ENCODE data around the gene HARS2.
"Not testable (repeated sequence)": the region's sequence is repeated elsewhere in the genome, so short reads cannot be mapped to it uniquely, and the experiment has no call there.

The HARS2 gene

GRCh38 chr5:140690941-140691924 lies at the start of gene HARS2, which contains the start of gene HARS1:
Gene HARS2, plus strand, starts transcription at chr5:140691455. Its CDS starts 194 bp downstream, at chr5:140691649.
Gene HARS1, minus strand, starts transcription at chr5:140691370. Its CDS starts 66 bp downstream, at chr5:140691304.
- DNase-seq (ENCODE audit: low read depth, low spot score) = peak; percentile 57

GRCh38 chr5:140641716-140642115 lies 49.5 kb upstream of the HARS2 start:
- no peak for DNase-seq (ENCODE audit: low read depth, low spot score)

GRCh38 chr5:140642718-140643117 lies 48.5 kb upstream of the HARS2 start:
- DNase-seq (ENCODE audit: low read depth, low spot score) = no peak

GRCh38 chr5:140647042-140647419 lies 44.2 kb upstream of the HARS2 start:
- DNase-seq (ENCODE audit: low read depth, low spot score) = no peak

GRCh38 chr5:140658870-140659269 lies 32.4 kb upstream of the HARS2 start:
- no peak for DNase-seq (ENCODE audit: low read depth, low spot score)

GRCh38 chr5:140660371-140660770 lies 30.9 kb upstream of the HARS2 start:
- DNase-seq (ENCODE audit: low read depth, low spot score) = not testable (repeated sequence)

GRCh38 chr5:140664030-140664358 lies 27.3 kb upstream of the HARS2 start:
- no peak for DNase-seq (ENCODE audit: low read depth, low spot score)

- DNase-seq (ENCODE audit: low read depth, low spot score) = peak; percentile 93
These were observed 26.7 kb upstream of the HARS2 start, which contains the start of gene WDR55 for GRCh38 chr5:140664359-140665119. Gene WDR55, plus strand, starts transcription at chr5:140664904. Its CDS starts 9 bp downstream, at chr5:140664913.

GRCh38 chr5:140671035-140671434 lies 20.2 kb upstream of the HARS2 start:
- not testable (repeated sequence) for DNase-seq (ENCODE audit: low read depth, low spot score)

- no peak for DNase-seq (ENCODE audit: low read depth, low spot score)
These were observed 19.7 kb upstream of the HARS2 start for GRCh38 chr5:140671472-140672125.

GRCh38 chr5:140672455-140673186 lies 18.6 kb upstream of the HARS2 start:
- no peak for DNase-seq (ENCODE audit: low read depth, low spot score)

GRCh38 chr5:140673187-140673976 lies 17.9 kb upstream of the HARS2 start, which contains the start of gene DND1:
Gene DND1, minus strand, starts transcription at chr5:140673576. Its CDS starts 34 bp downstream, at chr5:140673542.
- no peak for DNase-seq (ENCODE audit: low read depth, low spot score)

GRCh38 chr5:140674211-140674610 lies 17.0 kb upstream of the HARS2 start:
- no peak for DNase-seq (ENCODE audit: low read depth, low spot score)

- no peak for DNase-seq (ENCODE audit: low read depth, low spot score)
These were observed 16.6 kb upstream of the HARS2 start for GRCh38 chr5:140674629-140675028.

GRCh38 chr5:140677947-140678346 lies 13.3 kb upstream of the HARS2 start:
- no peak for DNase-seq (ENCODE audit: low read depth, low spot score)

- no peak for DNase-seq (ENCODE audit: low read depth, low spot score)
These were observed 12.3 kb upstream of the HARS2 start for GRCh38 chr5:140678993-140679392.

- DNase-seq (ENCODE audit: low read depth, low spot score) = no peak
These were observed 801 bp upstream of the HARS2 start for GRCh38 chr5:140690376-140690932.

GRCh38 chr5:140694276-140694675 lies 3.0 kb downstream of the HARS2 start:
- no peak for DNase-seq (ENCODE audit: low read depth, low spot score)

- DNase-seq (ENCODE audit: low read depth, low spot score) = no peak
These were observed 5.7 kb downstream of the HARS2 start for GRCh38 chr5:140696891-140697492.

Data from activated naive CD8-positive, alpha-beta T cell treated with anti-CD3 and anti-CD28 coated beads, Interleukin-2, amount 50 U/mL, for 16 hours (primary cell).